GM12878 (cell line): ENCODE results near the gene PRKG1. TPM values are rescaled to one million over a fixed set of nuclear protein-coding genes. Genes with fewer than 3 reads are reported as not detected.

Source experiments
- ATAC-seq: fragments of 200-7000 bp; cut with Tn5 transposase; 3 replicates; pipeline ENCODE4 v1.9.1; 2020; ENCODE audit warnings: mild to moderate bottlenecking, moderate library complexity
- BruUV-seq: library from RNA; stranded (reverse); fragments of 400-500 nt; replicated peaks from 2 replicates; lab custom pipeline; 2021; lab: Mats Ljungman, UMichigan
- CTCF ChIA-PET: fragments of 300-600 bp; sonication (Branson Sonifier 250); formaldehyde crosslinking; extraction: SDS; loops from one replicate; lab custom pipeline; 2021; ENCODE audit warnings: inconsistent platforms; lab: Yijun Ruan, JAX
- POLR2A ChIA-PET: fragments of 350-600 bp; formaldehyde crosslinking; extraction: SDS; loops from one replicate; lab custom pipeline; 2021; ENCODE audit warnings: inconsistent platforms; lab: Charles Lee
- RAD21 ChIA-PET: fragments of 300-600 bp; sonication (Branson Sonifier 250); formaldehyde crosslinking; loops from one replicate; lab custom pipeline; 2023; ENCODE audit warnings: antibody characterized with exemption; ENCODE audit not compliant: unreplicated experiment; lab: Charles Lee
- SMC1A ChIA-PET: fragments of 300-600 bp; sonication (Branson Sonifier 250); formaldehyde crosslinking; loops from one replicate; lab custom pipeline; 2023; ENCODE audit not compliant: unreplicated experiment, uncharacterized antibody; lab: Charles Lee
- DNase-seq: peaks from one replicate; pipeline ENCODE4 v3.0.0-alpha.2; 2011; ENCODE audit warnings: low read depth, low spot score
- FAIRE-seq: peaks from 3 replicates; lab custom pipeline; 2011; peaks lifted over from hg19 to GRCh38; lab: Jason Lieb, UNC
- H2AFZ ChIP-seq: 2 replicates; pipeline ENCODE4 v1.6.0; 2011; ENCODE audit warnings: low read depth, low read length, control low read depth; ENCODE audit not compliant: control insufficient read depth
- H3K27ac ChIP-seq: 2 replicates; pipeline ENCODE4 v1.5.1; 2011; ENCODE audit warnings: control low read depth; ENCODE audit not compliant: control insufficient read depth, insufficient read depth
- H3K27me3 ChIP-seq, 2 experiments: replicated peaks in 1 of 2; 2 replicates each; pipeline versions ENCODE4 v1.6.0 to v1.6.1; 2011; ENCODE audit warnings: low read length in 1 of 2; ENCODE audit not compliant: control insufficient read depth in 2 of 2, insufficient read depth in 2 of 2
- H3K36me3 ChIP-seq, 2 experiments: 2 replicates each; pipeline ENCODE4 v1.5.1; 2011; ENCODE audit warnings: low read length in 1 of 2; ENCODE audit not compliant: control insufficient read depth in 2 of 2, insufficient read depth in 2 of 2
- H3K4me1 ChIP-seq: 2 replicates; pipeline ENCODE4 v1.6.1; 2011; ENCODE audit warnings: mild to moderate bottlenecking, low read length, moderate library complexity, mixed read lengths; ENCODE audit not compliant: control insufficient read depth, insufficient read depth
- H3K4me2 ChIP-seq: 2 replicates; pipeline ENCODE4 v1.6.0; 2011; ENCODE audit warnings: control low read depth; ENCODE audit not compliant: control insufficient read depth, insufficient read depth
- H3K4me3 ChIP-seq: fragments of 200-600 bp; sonication (generic); 2 replicates; pipeline ENCODE4 v1.5.1; 2016
- H3K79me2 ChIP-seq: 2 replicates; pipeline ENCODE4 v1.6.0; 2011; ENCODE audit warnings: low read length; ENCODE audit not compliant: control insufficient read depth, insufficient read depth
- H3K9ac ChIP-seq: 2 replicates; pipeline ENCODE4 v1.8.0; 2011; ENCODE audit warnings: low read length, control low read depth, mixed read lengths; ENCODE audit not compliant: control insufficient read depth, insufficient read depth
- H3K9me3 ChIP-seq: replicated peaks from 3 replicates; pipeline ENCODE4 v1.5.1; 2011; ENCODE audit warnings: mild to moderate bottlenecking, low read length; ENCODE audit not compliant: control insufficient read depth, insufficient read depth
- H4K20me1 ChIP-seq: 2 replicates; pipeline ENCODE4 v1.6.0; 2011; ENCODE audit not compliant: control insufficient read depth, insufficient read depth
- KDM1A ChIP-seq: fragments of 200-600 bp; sonication (generic); IDR thresholded peaks from 2 replicates; pipeline ENCODE4 v1.6.1; 2016; ENCODE audit warnings: borderline replicate concordance
- NFIC ChIP-seq: IDR thresholded peaks from 2 replicates; pipeline ENCODE4 v1.6.1; 2012; ENCODE audit warnings: low read depth, mild to moderate bottlenecking, inconsistent platforms, low read length, moderate library complexity
- NR2C2 ChIP-seq: IDR thresholded peaks from 2 replicates; pipeline ENCODE4 v1.6.1; 2011; ENCODE audit warnings: borderline replicate concordance, low read depth; ENCODE audit not compliant: control insufficient read depth, insufficient read length
- SMC3 ChIP-seq: IDR thresholded peaks from 2 replicates; pipeline ENCODE4 v1.6.1; 2011; ENCODE audit warnings: low read length, improper control_type of control experiment, borderline replicate concordance
- ZNF207 ChIP-seq: fragments of 450-650 bp; IDR thresholded peaks from 2 replicates; pipeline ENCODE4 v1.6.1; 2014; ENCODE audit warnings: antibody characterized with exemption, mild to moderate bottlenecking, borderline replicate concordance
- WGBS: methylation state at CpG from one replicate; pipeline ENCODE4 v1.1.6; 2016; ENCODE audit warnings: low lambda C conversion rate; ENCODE audit not compliant: insufficient replicate concordance, insufficient coverage; ENCODE audit errors: missing lambda C conversion rate; 5-methylcytosine and 5-hydroxymethylcytosine counted together
- in situ Hi-C: fragments of 300-500 bp; cut with MboI; formaldehyde crosslinking; loops from 9 replicates; pipeline ENCODE4 v1.14.3; 2018; ENCODE audit warnings: mixed read lengths
- intact Hi-C: fragments of 100-400 bp; cut with micrococcal nuclease; formaldehyde crosslinking; loops from one replicate; pipeline ENCODE4 v1.14.2; 2022; ENCODE audit not compliant: unreplicated experiment
- polyA plus RNA-seq, 11 experiments: library from polyadenylated mRNA; depleted of rRNA in 4 of 11; unstranded in 6 of 11; stranded (reverse) in 5 of 11; fragments of >200 nt; fragmentation: Nextera tagmentation in 4 of 11; fragmentation: Illumina TruSeq in 1 of 11; extraction: Ambion mirVana in 4 of 11; extraction: Trizol in 1 of 11; gene quantifications; 1 replicate in 1 of 11; 2 replicates in 10 of 11; pipeline versions ENCODE4 v1.2.1 to v1.2.3, GENCODE V29; 2011 to 2016; ENCODE audit warnings: inconsistent platforms in 2 of 11, missing spikeins in 2 of 11, low read depth in 1 of 11
- total RNA-seq, 4 experiments: library from RNA; depleted of rRNA in 3 of 4; stranded (reverse); fragments of >200 nt in 3 of 4; fragmentation: Illumina TruSeq in 1 of 4; extraction: Trizol in 1 of 4; gene quantifications; 2 replicates each; pipeline versions ENCODE4 v1.2.1 to v1.2.3, GENCODE V29; 2013 to 2021
- TF ChIP-seq, protein P1 (sequence below): fragments of 450-650 bp; formaldehyde crosslinking; IDR thresholded peaks from 2 replicates; pipeline ENCODE4 v1.4.0; 2020; ENCODE audit warnings: mild to moderate bottlenecking, moderate library complexity

PRKG1 gene
- total and polyA plus RNA-seq, 10 of the 15 experiments (the other 5 are each of a cell fraction or from before 2014, with no cell fraction given), result 0.04 to 0.05 TPM; not detected in 8

DNA sequence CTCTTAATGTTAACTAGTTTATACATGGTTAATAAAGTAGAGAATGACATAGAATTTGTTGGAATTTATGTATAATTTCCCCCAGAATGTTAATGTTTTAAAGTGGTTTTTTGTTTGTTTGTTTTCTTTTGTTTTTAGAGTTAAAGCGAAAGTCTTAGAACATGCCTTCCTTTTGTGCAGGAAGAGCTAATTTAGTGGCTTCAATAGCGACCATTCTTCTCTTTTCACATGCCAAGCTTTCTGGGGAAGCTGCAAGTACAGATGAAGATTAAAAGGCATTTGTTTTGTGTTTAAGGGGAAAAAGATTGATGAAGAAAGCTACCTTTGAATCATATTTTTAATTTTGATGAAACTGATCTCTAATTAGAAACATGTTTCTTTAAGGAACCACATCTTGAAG, 881.4 kb downstream of the PRKG1 start:
- Histone ChIP-seq H3K9me3 (no peaks in the 10 kb centered on the region), H4K20me1 (no peaks in the 10 kb centered on the region), H3K4me3 (no peak overlapping the region), H2AFZ (no peak overlapping the region), H3K27ac (no peak overlapping the region), H3K9ac (no peak overlapping the region), H3K4me1 (no peaks in the 10 kb centered on the region), H3K4me2 (no peak overlapping the region), H3K79me2 (no peaks in the 10 kb centered on the region), H3K27me3 (no peaks in the 10 kb centered on the region), H3K36me3 (no peaks in the 10 kb centered on the region)
- in situ Hi-C loops, result loop anchor here (25.0 kb wide), 1 partner anchor 893 kb away; the partner anchor contains the start of gene PRKG1
- RAD21 ChIA-PET, result no interaction called here
- TF ChIP-seq, protein P1, sequence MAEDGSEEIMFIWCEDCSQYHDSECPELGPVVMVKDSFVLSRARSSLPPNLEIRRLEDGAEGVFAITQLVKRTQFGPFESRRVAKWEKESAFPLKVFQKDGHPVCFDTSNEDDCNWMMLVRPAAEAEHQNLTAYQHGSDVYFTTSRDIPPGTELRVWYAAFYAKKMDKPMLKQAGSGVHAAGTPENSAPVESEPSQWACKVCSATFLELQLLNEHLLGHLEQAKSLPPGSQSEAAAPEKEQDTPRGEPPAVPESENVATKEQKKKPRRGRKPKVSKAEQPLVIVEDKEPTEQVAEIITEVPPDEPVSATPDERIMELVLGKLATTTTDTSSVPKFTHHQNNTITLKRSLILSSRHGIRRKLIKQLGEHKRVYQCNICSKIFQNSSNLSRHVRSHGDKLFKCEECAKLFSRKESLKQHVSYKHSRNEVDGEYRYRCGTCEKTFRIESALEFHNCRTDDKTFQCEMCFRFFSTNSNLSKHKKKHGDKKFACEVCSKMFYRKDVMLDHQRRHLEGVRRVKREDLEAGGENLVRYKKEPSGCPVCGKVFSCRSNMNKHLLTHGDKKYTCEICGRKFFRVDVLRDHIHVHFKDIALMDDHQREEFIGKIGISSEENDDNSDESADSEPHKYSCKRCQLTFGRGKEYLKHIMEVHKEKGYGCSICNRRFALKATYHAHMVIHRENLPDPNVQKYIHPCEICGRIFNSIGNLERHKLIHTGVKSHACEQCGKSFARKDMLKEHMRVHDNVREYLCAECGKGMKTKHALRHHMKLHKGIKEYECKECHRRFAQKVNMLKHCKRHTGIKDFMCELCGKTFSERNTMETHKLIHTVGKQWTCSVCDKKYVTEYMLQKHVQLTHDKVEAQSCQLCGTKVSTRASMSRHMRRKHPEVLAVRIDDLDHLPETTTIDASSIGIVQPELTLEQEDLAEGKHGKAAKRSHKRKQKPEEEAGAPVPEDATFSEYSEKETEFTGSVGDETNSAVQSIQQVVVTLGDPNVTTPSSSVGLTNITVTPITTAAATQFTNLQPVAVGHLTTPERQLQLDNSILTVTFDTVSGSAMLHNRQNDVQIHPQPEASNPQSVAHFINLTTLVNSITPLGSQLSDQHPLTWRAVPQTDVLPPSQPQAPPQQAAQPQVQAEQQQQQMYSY (CRISPR knock-in tag), result no peak
- TF ChIP-seq NFIC (no peak), KDM1A (no peak), NR2C2 (no peak), SMC3 (no peak), ZNF207 (no peak)
- SMC1A ChIA-PET, result interaction anchor here (1.3 kb wide), 1 partner anchor 566 kb away, joined by 4 read pairs; no protein-coding TSS in a partner anchor
- intact Hi-C loops, result no loop called here
- WGBS, result 20% methylated on average over 2 of the region's 2 CpGs
- no peak for FAIRE-seq
- POLR2A ChIA-PET, result no interaction called here
- no TSS peak for BruUV-seq
- ATAC-seq, result no peak
- no peak for DNase-seq
- CTCF ChIA-PET, result interaction anchor here (1.3 kb wide), 1 partner anchor 566 kb away, joined by 3 read pairs; no protein-coding TSS in a partner anchor
